ENCODE results near the gene RGL4. TPM values are rescaled to one million over a fixed set of nuclear protein-coding genes. Genes with fewer than 3 reads are reported as not detected.

RGL4 gene
- total RNA-seq, 1 donor from 2014 or later: not detected

DNA sequence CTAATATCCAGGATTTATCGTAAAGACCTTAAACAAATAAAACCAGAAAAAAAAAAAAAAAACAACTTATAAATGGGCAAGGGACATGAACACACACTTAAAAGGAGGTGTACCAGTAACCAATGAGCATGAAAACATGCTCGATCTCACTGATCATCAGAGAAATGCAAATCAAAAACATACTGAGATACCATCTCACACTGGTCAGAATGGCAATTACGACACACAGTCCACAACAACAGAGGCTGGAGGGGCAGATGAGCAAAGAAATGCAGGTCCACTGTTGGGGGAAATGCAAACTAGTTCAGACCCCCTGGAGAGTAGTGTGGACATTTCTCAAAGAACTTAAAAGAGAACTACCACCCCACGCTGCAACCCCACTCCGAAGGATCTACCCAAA lies 13.2 kb downstream of the RGL4 start:
- DNase-seq (ENCODE audit: low read depth): no peak
- TF ChIP-seq CTCF (IDR thresholded peaks at IDR 0.05; ENCODE audit: insufficient read depth, low read length, severe bottlenecking): no peak
- no peak for FAIRE-seq
- Histone ChIP-seq H3K36me3 (ENCODE audit: control insufficient read depth, insufficient read depth, low read length) (peaks cover 3% of the 10 kb centered on the region), H3K27me3 (ENCODE audit: control insufficient read depth, insufficient read depth, low read length) (no peaks in the 10 kb centered on the region), H3K4me3 (ENCODE audit: low read depth, low read length) (no peak overlapping the region)

- FAIRE-seq: no peak
- H3K27me3 ChIP-seq (ENCODE audit: control insufficient read depth, insufficient read depth, low read length): no peaks in the 10 kb centered on the region
- no peak for TF ChIP-seq CTCF (IDR thresholded peaks at IDR 0.05; ENCODE audit: insufficient read depth, low read length, severe bottlenecking)
- H3K4me3 ChIP-seq (ENCODE audit: low read depth, low read length): no peak overlapping the region
- peaks cover 3% of the 10 kb centered on the region for H3K36me3 ChIP-seq (ENCODE audit: control insufficient read depth, insufficient read depth, low read length)
- DNase-seq (ENCODE audit: low read depth): no peak
Observed at GRCh38 chr22:23704829-23705228, 14.0 kb downstream of the RGL4 start.

- Histone ChIP-seq H3K27me3 (ENCODE audit: control insufficient read depth, insufficient read depth, low read length) (no peaks in the 10 kb centered on the region), H3K36me3 (ENCODE audit: control insufficient read depth, insufficient read depth, low read length) (peaks cover 3% of the 10 kb centered on the region), H3K4me3 (ENCODE audit: low read depth, low read length) (no peak overlapping the region)
- FAIRE-seq (no peak), DNase-seq (ENCODE audit: low read depth) (no peak)
- no peak for TF ChIP-seq CTCF (IDR thresholded peaks at IDR 0.05; ENCODE audit: insufficient read depth, low read length, severe bottlenecking)
Observed at GRCh38 chr22:23705358-23705757, 14.5 kb downstream of the RGL4 start.

DNA sequence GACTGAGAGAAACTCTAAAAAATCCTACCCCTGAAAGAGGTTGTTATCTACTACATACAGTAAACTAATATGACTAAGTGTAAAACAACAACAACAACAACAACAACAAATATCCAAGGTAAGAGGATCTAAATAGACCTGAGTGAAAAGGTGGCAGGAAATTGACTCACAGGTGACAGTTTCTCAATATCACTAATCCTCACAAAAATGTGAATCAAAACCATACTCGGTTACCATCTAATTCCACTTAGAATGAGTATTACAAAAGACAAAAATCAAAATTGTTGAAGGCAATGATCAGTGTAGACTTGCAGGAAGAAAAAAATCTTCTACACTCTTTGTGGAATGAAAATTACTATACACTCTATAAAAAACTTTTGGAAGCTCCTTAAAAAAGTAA lies 17.5 kb downstream of the RGL4 start:
- peaks cover 3% of the 10 kb centered on the region for H3K36me3 ChIP-seq (ENCODE audit: control insufficient read depth, insufficient read depth, low read length)
- no peak for TF ChIP-seq CTCF (IDR thresholded peaks at IDR 0.05; ENCODE audit: insufficient read depth, low read length, severe bottlenecking)
- DNase-seq (ENCODE audit: low read depth) (no peak), FAIRE-seq (no peak)
- H3K27me3 ChIP-seq (ENCODE audit: control insufficient read depth, insufficient read depth, low read length): no peaks in the 10 kb centered on the region
- no peak overlapping the region for H3K4me3 ChIP-seq (ENCODE audit: low read depth, low read length)

- Histone ChIP-seq H3K36me3 (ENCODE audit: control insufficient read depth, insufficient read depth, low read length) (peaks cover 2% of the 10 kb centered on the region), H3K27me3 (ENCODE audit: control insufficient read depth, insufficient read depth, low read length) (no peaks in the 10 kb centered on the region), H3K4me3 (ENCODE audit: low read depth, low read length) (no peak overlapping the region)
- FAIRE-seq (no peak), DNase-seq (ENCODE audit: low read depth) (no peak)
- no peak for TF ChIP-seq CTCF (IDR thresholded peaks at IDR 0.05; ENCODE audit: insufficient read depth, low read length, severe bottlenecking)
Observed at GRCh38 chr22:23709107-23709506, 18.3 kb downstream of the RGL4 start.

DNA sequence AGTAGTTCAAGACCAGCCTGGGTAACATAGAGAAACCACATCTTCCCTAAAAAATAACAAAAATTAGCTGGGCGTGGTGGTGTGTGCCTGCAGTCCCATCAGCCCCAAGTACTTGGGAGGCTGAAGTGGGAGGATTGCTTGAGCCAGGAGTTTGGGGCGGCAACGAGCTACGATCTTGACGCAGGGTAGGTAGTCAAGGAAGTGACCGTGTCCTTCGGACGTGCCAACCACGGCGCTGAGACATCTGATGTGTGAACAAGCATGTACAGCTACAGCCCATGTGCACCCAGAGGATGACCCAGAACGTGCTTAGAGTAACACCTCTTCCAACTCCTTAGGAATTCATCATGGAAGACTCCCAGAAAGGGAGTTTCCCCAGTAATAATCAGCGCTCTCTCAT lies 21.4 kb downstream of the RGL4 start:
- peaks cover 5% of the 10 kb centered on the region for H3K36me3 ChIP-seq (ENCODE audit: control insufficient read depth, insufficient read depth, low read length)
- no peak for TF ChIP-seq CTCF (IDR thresholded peaks at IDR 0.05; ENCODE audit: insufficient read depth, low read length, severe bottlenecking)
- no peak overlapping the region for H3K4me3 ChIP-seq (ENCODE audit: low read depth, low read length)
- H3K27me3 ChIP-seq (ENCODE audit: control insufficient read depth, insufficient read depth, low read length): no peaks in the 10 kb centered on the region
- FAIRE-seq (peak; percentile 32), DNase-seq (ENCODE audit: low read depth) (no peak)
